Amniotic epithelial cell (primary cell): ENCODE measurements around the gene RBPMS2.
A peak's percentile ranks its signal among the peaks of the same experiment; 100 is the strongest.

Source experiments
- DNase-seq: peaks from one replicate; pipeline ENCODE4 v3.0.0-alpha.2; 2010; ENCODE audit warnings: low read depth

The RBPMS2 gene

DNA sequence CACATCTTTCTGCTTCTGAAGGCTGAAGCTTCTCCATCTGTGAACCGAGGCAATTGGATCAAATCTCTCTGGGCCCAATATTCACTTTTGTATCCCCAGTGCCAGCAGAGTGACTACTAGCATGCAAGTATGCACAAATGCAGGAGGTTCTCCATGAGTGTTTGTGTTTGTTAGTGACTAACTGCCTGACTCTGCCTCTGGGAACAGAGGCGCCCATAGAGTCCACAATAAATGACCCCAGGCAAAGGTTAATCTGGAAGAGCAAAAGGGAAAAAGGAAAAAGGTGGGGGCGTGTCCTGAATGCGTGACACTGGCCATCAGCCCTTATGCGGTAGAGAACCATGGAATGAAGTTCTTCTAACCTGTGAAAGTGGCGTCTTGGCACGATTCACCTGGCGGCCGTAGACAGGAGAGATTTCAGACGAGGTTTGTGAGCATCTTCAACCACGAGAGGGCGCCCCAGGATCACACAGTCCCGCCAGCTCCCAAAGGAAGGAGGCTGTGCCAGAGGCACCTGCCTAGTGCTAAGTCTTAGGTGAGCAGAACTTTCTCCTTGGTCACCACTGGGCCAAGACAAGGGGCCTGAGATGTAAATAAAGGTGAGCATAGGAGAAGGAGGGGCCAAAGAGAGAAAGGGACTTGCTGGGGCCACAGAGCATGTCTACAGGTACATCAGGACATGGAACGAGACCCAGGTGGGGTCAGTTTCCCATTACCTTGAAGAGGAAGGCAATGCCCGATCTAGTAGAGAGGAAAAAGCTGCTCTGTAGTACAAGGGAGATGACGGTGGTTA, 44.2 kb downstream of the RBPMS2 start:
- DNase-seq = peak; percentile 56

DNA sequence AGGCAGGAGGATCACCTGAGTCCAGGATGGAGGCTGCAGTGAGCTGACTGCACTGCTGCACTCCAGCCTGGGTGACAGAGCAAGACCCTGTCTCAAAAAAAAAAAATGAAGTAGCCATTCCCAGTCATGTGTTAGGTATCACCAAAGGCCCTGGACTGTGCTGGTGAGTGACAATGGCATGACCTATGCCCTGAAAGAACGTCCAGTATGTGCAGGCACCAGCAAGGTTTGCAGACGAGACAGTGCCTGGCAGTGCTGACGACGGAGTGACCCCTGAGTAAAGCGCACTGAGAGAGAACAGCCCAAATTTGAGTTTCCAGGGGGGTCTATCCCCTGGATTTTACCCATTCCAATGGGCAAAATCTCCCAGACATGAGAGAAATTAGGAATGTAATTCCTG, 45.2 kb downstream of the RBPMS2 start:
- DNase-seq = no peak

DNA sequence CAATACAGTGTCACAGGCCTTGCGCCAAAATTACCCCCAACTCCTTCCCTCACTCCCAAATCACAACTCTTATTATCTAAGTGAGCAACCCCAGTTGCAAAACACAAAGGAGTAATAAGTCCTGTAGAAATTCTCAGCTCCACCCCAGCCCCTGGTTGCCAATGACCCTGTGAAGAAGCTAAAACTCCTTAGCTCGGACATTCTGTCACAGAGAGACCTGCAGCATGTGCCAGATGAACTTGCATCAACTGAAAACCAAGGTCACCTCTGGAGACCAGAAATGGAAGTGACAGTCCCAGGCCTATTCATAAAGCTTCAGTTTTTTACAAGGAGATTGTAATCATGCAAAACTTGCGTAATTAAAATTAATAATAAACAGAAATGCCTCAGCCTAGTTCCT, 55.2 kb downstream of the RBPMS2 start:
- DNase-seq = no peak

DNA sequence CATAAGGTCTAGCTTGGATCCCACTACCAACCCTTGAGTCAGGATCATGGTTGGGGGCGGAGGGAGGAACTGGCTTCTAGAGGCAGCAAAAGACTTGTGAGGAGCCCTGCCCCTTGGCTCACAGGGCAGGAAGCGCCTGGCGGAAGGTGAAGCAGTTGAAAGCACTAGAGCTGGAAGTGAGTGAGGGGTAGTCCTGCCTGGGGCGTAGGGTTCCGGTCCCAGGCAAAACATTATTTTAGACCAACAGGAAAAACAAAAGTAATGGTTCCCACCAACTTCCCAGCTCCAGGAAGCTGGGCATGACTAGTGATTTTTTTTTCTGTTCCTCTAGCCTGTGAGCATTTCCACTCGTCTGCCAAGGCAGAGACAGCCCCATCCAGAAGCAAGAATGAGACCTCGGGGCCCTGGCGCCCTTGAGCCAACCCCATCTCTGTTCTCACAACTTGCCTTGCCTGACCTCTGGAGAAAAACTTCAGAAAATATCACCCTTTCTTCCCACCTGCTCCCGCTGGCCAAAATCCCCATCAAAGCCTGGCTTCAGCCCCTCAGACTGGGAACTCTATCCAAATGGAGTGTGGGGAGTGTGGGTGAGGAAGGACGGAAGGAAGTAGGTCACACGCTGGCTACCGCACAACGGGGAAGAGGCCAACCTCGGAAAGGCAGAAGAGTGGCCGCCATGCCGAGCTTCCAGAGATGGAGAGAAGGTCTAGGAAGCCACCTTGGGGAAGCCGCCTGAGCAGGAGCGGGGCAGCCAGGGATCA, 57.5 kb downstream of the RBPMS2 start:
- no peak for DNase-seq

DNA sequence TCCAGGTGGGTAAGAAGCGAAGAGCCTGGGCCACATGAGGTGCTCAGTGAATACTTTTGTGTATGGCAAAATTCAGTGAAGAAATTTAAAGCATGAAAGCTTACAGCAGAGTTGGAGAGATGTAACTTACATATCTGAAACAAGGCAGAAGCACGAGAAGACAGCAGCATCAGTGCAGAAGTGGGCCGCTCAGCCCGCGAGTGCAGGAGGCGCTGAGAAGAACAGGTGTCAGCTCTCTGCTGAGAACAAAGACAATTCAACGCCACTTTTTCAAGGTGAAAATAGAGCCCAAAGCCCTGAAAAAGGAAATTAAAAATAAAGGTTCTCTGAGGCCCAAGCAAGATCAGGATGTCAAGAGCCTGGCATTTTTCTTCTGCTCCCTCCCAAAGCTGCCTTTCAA, 58.3 kb downstream of the RBPMS2 start:
- DNase-seq = no peak

DNA sequence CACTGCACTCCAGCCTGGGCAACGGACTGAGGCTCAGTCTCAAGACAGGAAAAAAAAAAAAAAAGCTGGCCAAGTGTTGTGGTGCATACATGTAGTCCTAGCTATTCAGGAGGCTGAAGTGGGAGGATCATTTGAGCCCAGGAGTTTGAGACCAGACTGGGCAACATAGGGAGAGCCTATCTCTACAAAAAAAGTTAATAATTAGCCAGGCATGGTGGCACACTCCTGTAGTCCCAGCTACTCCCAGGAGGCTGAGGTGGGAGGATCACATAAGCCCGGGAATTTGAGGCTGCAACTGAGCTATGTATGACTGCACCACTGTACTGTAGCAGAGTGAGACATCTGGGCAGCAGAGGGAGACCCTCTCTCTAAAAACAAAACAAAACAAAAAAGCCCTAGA, 58.9 kb downstream of the RBPMS2 start:
- DNase-seq = no peak

DNA sequence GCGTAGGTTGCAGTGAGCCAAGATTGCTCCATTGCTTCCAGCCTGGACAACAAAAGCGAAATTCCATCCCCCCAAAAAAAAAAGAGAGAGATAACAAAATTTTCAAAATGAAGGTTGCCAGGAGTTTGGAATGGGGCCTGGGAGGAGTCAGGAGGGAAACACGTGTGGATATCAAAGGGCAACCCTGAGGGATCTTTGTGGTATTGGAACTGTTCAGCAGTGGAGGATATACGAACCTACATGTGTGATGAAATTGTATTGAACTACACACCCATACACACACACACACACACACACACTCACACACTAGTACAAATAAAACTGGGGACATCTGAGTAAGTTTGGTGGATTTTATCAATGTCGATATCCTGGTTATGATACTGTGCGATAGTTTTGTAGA, 61.8 kb downstream of the RBPMS2 start:
- no peak for DNase-seq

DNA sequence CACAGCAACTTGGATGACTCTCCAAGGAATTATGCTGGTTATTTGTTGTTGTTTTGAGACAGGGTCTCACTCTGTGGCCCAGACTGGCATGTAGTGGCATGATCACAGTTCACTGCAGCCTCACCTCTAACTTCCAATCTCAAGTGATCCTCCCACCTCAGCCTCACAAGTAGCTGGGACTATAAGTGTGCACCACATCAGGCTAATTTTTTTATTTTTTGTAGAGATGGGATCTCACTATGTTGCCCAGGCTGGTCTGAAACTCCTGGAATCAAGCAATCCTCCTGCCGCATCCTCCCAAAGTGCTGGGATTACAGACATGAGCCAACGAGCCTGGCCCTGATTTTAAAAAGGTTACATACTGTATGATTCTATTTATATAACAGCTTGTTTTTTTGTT, 63.0 kb downstream of the RBPMS2 start:
- DNase-seq = no peak

DNA sequence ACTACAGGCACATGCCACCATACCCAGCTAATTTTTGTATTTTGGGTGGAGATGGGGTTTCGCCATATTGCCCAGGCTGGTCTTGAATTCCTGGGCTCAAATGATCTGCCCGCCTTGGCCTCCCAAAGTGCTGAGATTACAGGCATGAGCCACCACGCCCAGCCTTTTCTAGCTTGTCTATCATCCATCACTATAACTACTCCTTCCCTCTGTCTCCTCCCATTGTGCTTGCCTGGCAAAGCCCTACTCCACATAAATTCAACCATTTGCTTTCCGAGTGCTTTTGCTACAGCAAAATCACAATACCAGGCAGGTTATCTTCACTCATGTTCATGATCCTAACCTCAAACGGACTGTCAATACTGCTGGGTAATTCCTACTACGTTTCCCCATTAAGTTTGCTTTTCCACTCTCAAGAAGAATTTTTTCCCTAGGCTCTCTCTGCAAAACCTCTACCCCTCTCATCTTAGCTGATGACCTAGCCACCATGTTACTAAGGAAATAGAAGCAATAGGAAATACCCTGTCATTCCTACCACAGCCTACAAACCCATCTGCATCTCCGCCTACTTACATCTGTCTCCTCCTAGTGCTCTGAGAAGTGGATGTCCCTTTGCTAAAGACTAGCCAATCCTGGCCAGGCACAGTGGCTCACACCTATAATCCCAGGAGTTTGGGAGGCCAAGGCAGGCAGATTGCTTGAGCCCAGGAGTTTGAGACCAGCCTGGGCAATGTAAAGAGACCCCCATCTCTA, 64.5 kb downstream of the RBPMS2 start:
- DNase-seq = no peak

DNA sequence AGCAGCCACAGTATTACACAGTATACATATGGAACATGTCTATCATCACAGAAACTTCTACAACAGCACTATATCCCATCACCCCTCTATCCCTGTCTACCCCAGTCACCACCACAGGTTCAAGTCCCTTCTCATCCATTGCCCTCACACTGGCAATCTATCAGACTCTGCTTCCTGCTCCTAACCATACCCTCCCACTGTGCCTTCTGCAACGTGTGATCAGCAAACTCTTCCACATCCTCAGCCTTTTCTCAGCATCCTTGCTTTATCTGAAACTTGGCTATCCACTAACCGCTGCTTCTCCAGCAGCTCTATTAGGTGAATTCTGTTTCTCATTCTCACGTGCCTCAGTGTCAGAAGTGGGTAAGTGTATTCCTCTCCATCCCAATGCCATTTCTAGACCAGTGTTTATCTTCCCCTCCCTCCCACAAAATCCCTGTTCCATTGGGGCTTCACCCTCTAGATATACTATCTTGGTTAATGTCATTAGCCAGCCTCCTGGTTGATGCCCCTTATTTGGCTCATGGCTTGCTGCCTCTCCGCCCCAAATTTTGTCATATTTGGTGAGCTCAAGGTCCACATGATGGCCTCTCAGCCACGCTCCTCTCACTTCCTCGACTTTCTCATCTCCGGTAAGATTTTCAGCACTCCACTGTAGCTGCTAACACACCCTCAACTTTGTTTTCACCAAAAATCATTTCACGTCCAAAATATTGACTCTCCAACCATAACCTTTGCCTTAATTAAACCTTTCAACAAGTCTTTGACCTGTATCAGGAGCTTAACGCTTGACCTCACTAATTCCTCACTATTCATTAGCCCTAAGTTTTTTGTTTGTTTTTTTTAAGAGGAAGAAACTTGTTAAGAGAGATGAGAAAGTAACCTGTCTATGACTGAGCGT, 69.1 kb downstream of the RBPMS2 start:
- DNase-seq = no peak

DNA sequence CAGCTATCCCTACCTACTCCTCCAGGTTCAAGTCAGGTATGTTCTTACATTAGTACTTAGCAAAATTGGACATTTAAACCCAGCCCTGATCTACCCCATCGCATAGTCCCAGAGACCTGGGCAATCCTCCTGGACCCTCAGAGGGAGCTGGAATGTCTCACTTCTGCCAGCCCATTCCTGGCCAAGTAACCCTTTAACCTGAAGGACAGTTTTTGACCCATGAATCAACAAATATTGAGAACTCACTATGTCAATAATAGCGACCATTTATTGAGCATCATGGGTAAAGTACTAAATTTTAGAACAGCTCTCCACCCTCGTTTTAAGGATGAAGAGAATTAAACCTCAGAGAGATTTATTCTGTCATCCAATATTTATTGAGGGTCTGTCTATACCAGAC, 70.4 kb downstream of the RBPMS2 start:
- no peak for DNase-seq

DNA sequence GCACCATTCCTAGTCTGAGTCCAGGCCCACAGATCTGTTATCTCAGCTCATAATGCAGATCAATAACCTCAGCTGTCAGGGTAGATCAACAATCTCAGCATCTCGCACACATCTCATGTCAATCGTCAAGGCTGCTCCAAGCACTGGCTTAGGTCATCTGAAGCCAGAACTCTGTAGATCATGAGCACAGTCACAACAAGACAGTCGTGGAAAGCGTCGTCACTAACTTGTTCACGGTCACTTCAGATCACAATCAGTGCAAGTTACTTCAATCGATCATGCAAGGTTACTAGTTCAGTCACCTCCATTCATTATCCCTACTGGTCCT, 71.8 kb downstream of the RBPMS2 start:
- DNase-seq = no peak

DNA sequence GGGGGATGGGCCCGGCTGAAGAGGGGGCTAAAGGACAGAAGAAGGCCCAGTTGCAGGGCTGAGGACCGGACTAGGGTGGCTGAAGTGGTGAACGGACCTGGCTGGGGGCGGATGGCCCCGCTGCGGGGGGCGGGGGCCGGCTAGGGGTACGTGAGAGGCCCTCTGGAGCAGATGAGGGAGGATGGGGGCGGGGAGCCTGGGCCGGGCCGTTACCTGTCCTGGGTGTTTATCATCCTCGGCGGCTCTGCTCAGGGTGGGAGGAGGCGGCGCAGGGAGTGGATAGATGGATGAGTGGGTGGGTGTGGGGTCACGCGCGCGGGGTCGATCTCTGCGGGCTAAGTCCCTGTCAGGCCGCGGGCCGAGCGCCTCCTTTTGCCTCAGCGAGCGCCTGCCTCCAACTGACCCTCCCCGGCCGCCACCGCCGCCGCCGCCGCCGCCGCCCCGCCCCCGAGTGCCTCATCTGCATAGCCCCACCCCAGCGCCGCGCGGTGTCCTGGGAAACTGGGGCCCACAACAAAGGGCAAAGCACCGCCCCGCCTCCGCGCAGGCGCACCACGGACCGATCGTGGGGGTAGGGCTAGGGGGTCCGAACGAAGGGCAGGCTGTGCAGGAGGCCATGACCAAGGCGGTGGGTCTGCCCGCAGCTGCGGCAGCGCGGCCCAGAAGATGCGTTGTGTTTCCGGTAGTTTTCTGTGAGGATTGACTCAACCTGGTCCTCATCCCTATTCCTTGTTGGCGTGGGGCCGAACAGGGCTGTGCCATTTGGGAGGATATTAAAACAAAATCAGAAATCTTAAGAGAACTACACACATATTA, 72.4 kb downstream of the RBPMS2 start:
- peak; percentile 83 for DNase-seq

DNA sequence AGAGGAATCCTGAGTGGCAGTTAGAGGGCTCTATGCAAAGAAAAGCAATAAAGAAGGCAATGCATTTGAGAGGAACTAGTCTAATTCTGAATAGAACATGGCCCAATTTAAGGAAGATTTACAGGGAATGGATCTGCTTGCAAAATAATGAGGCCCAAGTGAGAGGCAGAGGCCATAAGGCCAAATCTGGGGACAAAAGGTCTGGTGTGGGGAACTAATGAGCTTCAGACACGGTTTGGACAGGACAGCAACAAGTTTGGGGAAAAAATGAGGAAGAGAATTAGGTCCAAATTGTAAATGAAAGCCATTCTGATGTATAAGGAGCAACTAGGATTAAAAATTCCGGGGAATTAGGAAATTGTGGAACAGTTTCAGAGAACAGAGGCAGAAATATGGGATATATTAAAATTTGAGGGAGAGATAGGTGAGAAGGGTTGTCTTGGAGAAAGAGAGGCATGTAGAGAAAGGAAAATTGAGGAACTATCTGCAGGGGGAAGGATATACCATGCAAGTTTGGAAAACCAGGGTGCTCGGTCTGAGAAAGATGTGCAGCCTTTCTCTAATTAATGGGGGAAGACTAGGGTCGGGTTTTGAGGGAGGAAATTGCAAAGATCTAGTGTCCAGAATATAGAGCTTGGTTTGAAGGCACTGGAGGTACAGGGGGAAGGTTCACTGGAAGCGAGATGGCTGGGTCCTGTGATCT, 73.8 kb downstream of the RBPMS2 start:
- no peak for DNase-seq

DNA sequence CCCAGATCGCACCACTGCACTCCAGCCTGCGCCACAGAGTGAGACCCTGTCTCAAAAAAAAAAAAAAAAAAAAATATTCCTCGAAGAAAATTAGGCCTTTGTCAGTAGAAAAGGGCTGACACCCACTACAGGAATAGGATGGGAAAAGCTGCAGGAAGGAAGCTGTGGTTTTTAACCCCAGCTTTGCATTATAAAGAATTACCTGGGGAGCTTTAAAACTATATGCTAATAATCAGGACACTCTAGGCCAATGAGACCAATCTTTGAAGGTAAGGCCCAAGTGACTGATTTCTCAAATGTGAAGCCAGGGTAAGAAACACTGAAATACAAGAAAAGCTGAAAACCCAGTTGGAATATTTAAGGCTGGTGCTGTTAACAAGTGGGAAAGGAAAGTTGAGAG, 74.3 kb downstream of the RBPMS2 start:
- DNase-seq = no peak

DNA sequence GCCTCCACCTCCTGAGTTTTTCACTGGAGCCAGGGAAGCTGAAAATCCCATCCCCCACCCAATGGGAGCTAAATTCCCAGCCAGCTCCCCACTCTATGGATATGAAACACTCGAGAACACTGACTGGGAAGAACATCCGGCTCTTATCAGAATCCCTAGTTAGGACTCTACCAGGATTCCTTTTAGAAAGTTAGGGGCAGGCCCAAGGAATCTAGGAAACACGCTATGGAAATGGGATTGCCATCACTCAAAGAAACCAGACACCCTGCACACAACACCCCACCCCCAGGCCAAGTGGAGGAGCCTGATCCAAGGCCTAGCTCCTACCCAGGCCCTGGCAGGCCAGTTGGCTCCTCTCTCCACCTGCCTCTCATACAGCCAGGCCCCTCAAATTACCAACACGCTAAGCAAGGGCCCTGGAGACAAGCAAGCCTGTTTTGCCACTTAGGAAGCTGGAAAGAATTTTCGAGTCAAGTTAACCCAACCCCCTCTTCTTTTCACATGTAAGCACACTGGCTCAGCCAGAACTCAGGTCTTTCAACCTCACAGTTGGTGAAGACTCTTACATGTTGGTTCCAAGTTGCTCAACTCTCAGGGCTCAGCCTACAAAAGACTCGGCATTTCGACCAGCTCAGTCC, 75.5 kb downstream of the RBPMS2 start:
- peak; percentile 72 for DNase-seq

DNA sequence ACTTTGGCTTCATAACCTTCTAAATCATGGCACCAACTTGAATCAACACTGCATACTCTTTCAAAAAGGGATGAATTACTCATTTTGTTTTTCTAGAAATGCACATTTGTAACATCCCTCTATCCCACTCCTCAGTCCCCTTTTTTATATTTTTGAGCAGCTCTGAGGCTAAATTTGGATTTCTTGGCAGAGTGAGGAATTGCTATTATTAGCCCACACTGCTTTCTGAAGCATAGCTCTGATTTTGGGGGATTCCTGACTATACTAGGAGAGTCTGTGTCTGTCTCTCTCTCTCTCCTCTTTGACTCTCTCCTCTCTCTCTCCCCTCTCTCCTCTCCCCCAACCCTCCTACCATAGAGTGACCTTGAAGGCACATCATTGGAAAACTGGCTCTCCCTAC, 76.6 kb downstream of the RBPMS2 start:
- DNase-seq = no peak

DNA sequence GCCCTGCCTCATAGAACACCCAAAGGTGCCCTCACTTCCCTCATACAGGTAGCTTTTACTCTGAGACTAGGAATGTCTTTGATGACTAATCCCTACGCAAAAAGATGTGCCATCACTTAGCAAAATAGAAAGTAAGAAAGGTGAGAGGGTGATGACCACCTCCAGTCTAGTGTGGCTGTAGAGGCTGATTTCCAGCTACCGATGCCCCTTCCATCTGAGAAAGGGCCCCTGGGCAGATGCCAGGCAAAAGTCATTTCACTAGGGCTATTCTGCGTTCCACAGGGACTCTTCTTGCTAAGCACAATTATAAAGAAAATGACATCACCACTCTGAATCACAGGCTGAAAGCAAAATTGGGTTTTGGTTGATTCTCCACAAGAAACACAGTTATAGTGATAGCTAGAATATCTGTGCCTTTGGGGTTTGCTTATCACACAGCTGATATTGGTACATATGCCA, 77.4 kb downstream of the RBPMS2 start:
- DNase-seq = no peak

DNA sequence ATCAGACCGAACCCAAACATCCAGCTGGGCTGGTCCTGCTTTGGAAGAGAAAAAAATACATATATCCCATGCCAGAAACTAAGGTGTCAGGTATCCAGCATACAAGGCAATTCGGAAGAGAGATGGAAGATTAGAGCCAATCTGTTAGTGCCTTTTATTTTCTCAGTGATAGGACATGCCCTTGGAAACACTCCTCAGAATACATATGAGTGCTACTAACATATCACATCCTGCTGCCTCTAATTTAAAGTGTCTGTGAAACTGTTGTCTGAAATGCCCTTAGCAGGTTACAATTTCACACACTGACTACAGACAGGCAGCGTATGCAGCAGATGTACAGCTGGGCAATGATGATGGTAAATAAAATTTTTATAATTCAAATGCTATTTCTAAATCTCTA, 78.9 kb downstream of the RBPMS2 start:
- no peak for DNase-seq

DNA sequence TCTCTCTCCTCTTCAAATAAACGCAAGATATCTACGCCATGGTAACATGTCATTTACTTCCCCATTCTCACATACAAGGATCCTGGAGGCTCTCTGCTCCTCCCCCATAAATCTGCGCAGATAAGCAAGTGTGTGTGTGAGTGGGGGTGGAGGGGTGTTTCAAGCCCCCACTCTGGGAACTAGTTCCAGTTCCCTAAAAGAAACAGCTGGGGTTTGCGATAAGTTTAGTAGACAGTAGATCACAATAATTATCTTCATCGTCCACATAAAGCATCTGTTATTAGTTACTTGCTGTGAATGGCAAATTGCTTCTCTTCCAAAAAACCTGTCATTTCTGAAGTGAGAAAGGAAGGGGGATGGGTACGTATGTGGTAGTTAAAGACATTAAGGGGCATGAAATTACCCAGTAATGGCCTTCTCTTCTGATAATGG, 79.8 kb downstream of the RBPMS2 start:
- DNase-seq = no peak
